ENCODE measurements around the gene TLR5. TPM values are rescaled to one million over a fixed set of nuclear protein-coding genes. Genes with fewer than 3 reads are reported as not detected.
A peak's percentile ranks its signal among the peaks of the same experiment; 100 is the strongest.

The TLR5 gene
- total RNA-seq, 3 donors from 2014 or later: 11.5 to 33.5 (median 16.5) TPM

GRCh38 chr1:223186800-223187199 lies 43.8 kb upstream of the TLR5 start:
- Histone ChIP-seq H3K9me3 (no peaks in the 10 kb centered on the region), H3K4me1 (no peaks in the 10 kb centered on the region), H3K27me3 (no peaks in the 10 kb centered on the region), H3K27ac (no peak overlapping the region), H3K4me3 (no peak overlapping the region), H3K36me3 (no peaks in the 10 kb centered on the region)
- no peak for DNase-seq (ENCODE audit: low spot score in 2 of 2)
- intact Hi-C loops (cut with DNase I; ENCODE audit: low total_unique reads): no loop called here
- no peak for TF ChIP-seq POLR2AphosphoS5 (IDR thresholded peaks at IDR 0.05)
- no peak for TF ChIP-seq POLR2A (IDR thresholded peaks at IDR 0.05)
- no peak for TF ChIP-seq CTCF (IDR thresholded peaks at IDR 0.05)

- peaks cover 0 to 5% of the 10 kb centered on the region in 2 donors for H3K4me1 ChIP-seq
- H3K9me3 ChIP-seq: no peaks in the 10 kb centered on the region
- H3K4me3 ChIP-seq: no peak overlapping the region
- no peaks in the 10 kb centered on the region for H3K36me3 ChIP-seq
- DNase-seq (ENCODE audit: low spot score in 2 of 2): no peak
- H3K27ac ChIP-seq: no peak overlapping the region
- intact Hi-C loops (cut with DNase I; ENCODE audit: low total_unique reads): no loop called here
- H3K27me3 ChIP-seq: no peaks in the 10 kb centered on the region
- TF ChIP-seq POLR2A (IDR thresholded peaks at IDR 0.05): no peak
- no peak for TF ChIP-seq POLR2AphosphoS5 (IDR thresholded peaks at IDR 0.05)
- no peak for TF ChIP-seq CTCF (IDR thresholded peaks at IDR 0.05)
Observed at GRCh38 chr1:223183268-223183862, 40.3 kb upstream of the TLR5 start.

GRCh38 chr1:223180731-223181321 lies 37.8 kb upstream of the TLR5 start:
- H3K36me3 ChIP-seq: no peaks in the 10 kb centered on the region
- TF ChIP-seq POLR2AphosphoS5 (IDR thresholded peaks at IDR 0.05): peak in 1 of 3 donors; percentile 43
- no peak for TF ChIP-seq CTCF (IDR thresholded peaks at IDR 0.05)
- no peak for DNase-seq (ENCODE audit: low spot score in 2 of 2)
- H3K27ac ChIP-seq: peak overlapping the region; percentile 66 to 74
- H3K4me1 ChIP-seq: peaks cover 0 to 9% of the 10 kb centered on the region in 2 donors
- H3K4me3 ChIP-seq: no peak overlapping the region
- intact Hi-C loops (cut with DNase I; ENCODE audit: low total_unique reads): no loop called here
- H3K9me3 ChIP-seq: no peaks in the 10 kb centered on the region
- H3K27me3 ChIP-seq: no peaks in the 10 kb centered on the region

GRCh38 chr1:223179786-223180185 lies 36.7 kb upstream of the TLR5 start:
- no peak overlapping the region for H3K4me3 ChIP-seq
- H3K27me3 ChIP-seq: no peaks in the 10 kb centered on the region
- peak overlapping the region in 1 of 2 donors; percentile 74 for H3K27ac ChIP-seq
- no peaks in the 10 kb centered on the region for H3K9me3 ChIP-seq
- H3K4me1 ChIP-seq: peaks cover 0 to 9% of the 10 kb centered on the region in 2 donors
- intact Hi-C loops (cut with DNase I; ENCODE audit: low total_unique reads): no loop called here
- TF ChIP-seq CTCF (IDR thresholded peaks at IDR 0.05) (no peak), POLR2AphosphoS5 (IDR thresholded peaks at IDR 0.05) (no peak), POLR2A (IDR thresholded peaks at IDR 0.05) (no peak)
- no peak for DNase-seq (ENCODE audit: low spot score in 2 of 2)
- no peaks in the 10 kb centered on the region for H3K36me3 ChIP-seq

GRCh38 chr1:223179280-223179679 lies 36.2 kb upstream of the TLR5 start:
- Histone ChIP-seq H3K9me3 (no peaks in the 10 kb centered on the region), H3K27me3 (no peaks in the 10 kb centered on the region), H3K36me3 (no peaks in the 10 kb centered on the region), H3K4me3 (no peak overlapping the region), H3K4me1 (peaks cover 0 to 9% of the 10 kb centered on the region in 2 donors), H3K27ac (peak overlapping the region in 1 of 2 donors; percentile 74)
- no peak for TF ChIP-seq POLR2A (IDR thresholded peaks at IDR 0.05)
- no peak for TF ChIP-seq CTCF (IDR thresholded peaks at IDR 0.05)
- TF ChIP-seq POLR2AphosphoS5 (IDR thresholded peaks at IDR 0.05): no peak
- DNase-seq (ENCODE audit: low spot score in 2 of 2): no peak
- intact Hi-C loops (cut with DNase I; ENCODE audit: low total_unique reads): no loop called here
